SK-N-SH treated with all-trans-retinoic acid at 6 μM for 48 hours (cell line): ENCODE results near the gene ESAM.

Experiments
- ATAC-seq: fragments of 200-7000 bp; cut with Tn5 transposase; 3 replicates; pipeline ENCODE4 v1.9.1; 2020; ENCODE audit warnings: mild to moderate bottlenecking, moderate library complexity
- ARNTL ChIP-seq: fragments of 450-650 bp; formaldehyde crosslinking; IDR thresholded peaks from 2 replicates; pipeline ENCODE4 v1.5.0; 2020; ENCODE audit warnings: low read depth, mild to moderate bottlenecking, moderate library complexity, borderline replicate concordance
- BACH2 ChIP-seq: fragments of 250-450 bp; sonication (Bioruptor Pico); IDR thresholded peaks from 2 replicates; pipeline ENCODE4 v1.9.0; 2021; ENCODE audit warnings: mild to moderate bottlenecking, borderline replicate concordance
- CSDC2 ChIP-seq: fragments of 250-450 bp; sonication (Bioruptor Pico); IDR thresholded peaks from 2 replicates; pipeline ENCODE4 v1.5.0; 2020; ENCODE audit warnings: mild to moderate bottlenecking, moderate library complexity
- GLIS3 ChIP-seq: fragments of 250-450 bp; sonication (Bioruptor Pico); IDR thresholded peaks from 2 replicates; pipeline ENCODE4 v1.5.0; 2020; ENCODE audit warnings: mild to moderate bottlenecking, moderate library complexity
- ISL1 ChIP-seq: fragments of 250-450 bp; sonication (Bioruptor Pico); IDR thresholded peaks from 2 replicates; pipeline ENCODE4 v2.1.2; 2022; ENCODE audit warnings: mild to moderate bottlenecking, moderate library complexity
- OSR1 ChIP-seq: fragments of 250-450 bp; sonication (Bioruptor Pico); IDR thresholded peaks from 2 replicates; pipeline ENCODE4 v1.8.0; 2022; ENCODE audit warnings: moderate library complexity, mild to moderate bottlenecking, inconsistent platforms
- PPARA ChIP-seq: fragments of 250-450 bp; sonication (Bioruptor Pico); IDR thresholded peaks from 2 replicates; pipeline ENCODE4 v1.5.0; 2020; ENCODE audit warnings: mild to moderate bottlenecking, borderline replicate concordance
- RARB ChIP-seq: fragments of 250-450 bp; sonication (Bioruptor Pico); IDR thresholded peaks from 2 replicates; pipeline ENCODE4 v1.8.0; 2021; ENCODE audit warnings: mild to moderate bottlenecking, moderate library complexity
- SNAI2 ChIP-seq: fragments of 250-450 bp; sonication (Bioruptor Pico); IDR thresholded peaks from 2 replicates; pipeline ENCODE4 v1.5.0; 2020; ENCODE audit warnings: mild to moderate bottlenecking, moderate library complexity
- TCF4 ChIP-seq: fragments of 250-450 bp; sonication (Bioruptor Pico); IDR thresholded peaks from 2 replicates; pipeline ENCODE4 v1.8.0; 2021; ENCODE audit warnings: mild to moderate bottlenecking, moderate library complexity, borderline replicate concordance
- TOX ChIP-seq: fragments of 250-450 bp; sonication (Bioruptor Pico); IDR thresholded peaks from 2 replicates; pipeline ENCODE4 v1.8.0; 2021; ENCODE audit warnings: mild to moderate bottlenecking, moderate library complexity, borderline replicate concordance
- ZC3H10 ChIP-seq: fragments of 250-450 bp; sonication (Bioruptor Pico); IDR thresholded peaks from 2 replicates; pipeline ENCODE4 v1.5.1; 2021; ENCODE audit warnings: mild to moderate bottlenecking, moderate library complexity
- ZFP3 ChIP-seq: fragments of 250-450 bp; sonication (Bioruptor Pico); IDR thresholded peaks from 2 replicates; pipeline ENCODE4 v1.5.0; 2020; ENCODE audit warnings: mild to moderate bottlenecking, moderate library complexity
- ZFP30 ChIP-seq: fragments of 450-650 bp; formaldehyde crosslinking; IDR thresholded peaks from 2 replicates; pipeline ENCODE4 v1.5.0; 2022; ENCODE audit warnings: mild to moderate bottlenecking, moderate library complexity
- ZNF70 ChIP-seq: fragments of 450-650 bp; formaldehyde crosslinking; IDR thresholded peaks from 2 replicates; pipeline ENCODE4 v1.5.0; 2020; ENCODE audit warnings: mild to moderate bottlenecking, moderate library complexity
- ZNF8 ChIP-seq: fragments of 450-650 bp; formaldehyde crosslinking; IDR thresholded peaks from 2 replicates; pipeline ENCODE4 v1.5.0; 2020; ENCODE audit warnings: mild to moderate bottlenecking, moderate library complexity
- TF ChIP-seq, protein P1 (sequence below): fragments of 250-450 bp; sonication (Bioruptor Pico); IDR thresholded peaks from 2 replicates; pipeline ENCODE4 v1.5.0; 2020; ENCODE audit warnings: mild to moderate bottlenecking, moderate library complexity
- TF ChIP-seq, protein P2 (sequence below): fragments of 250-450 bp; sonication (Bioruptor Pico); IDR thresholded peaks from 2 replicates; pipeline ENCODE4 v1.8.0; 2021; ENCODE audit warnings: low read depth, mild to moderate bottlenecking, moderate library complexity, borderline replicate concordance
- TF ChIP-seq, protein P3 (sequence below): fragments of 250-450 bp; sonication (Bioruptor Pico); IDR thresholded peaks from 2 replicates; pipeline ENCODE4 v1.5.1; 2021; ENCODE audit warnings: mild to moderate bottlenecking, moderate library complexity
- TF ChIP-seq, protein P4 (sequence below): fragments of 250-450 bp; sonication (Bioruptor Pico); IDR thresholded peaks from 2 replicates; pipeline ENCODE4 v1.5.1; 2020; ENCODE audit warnings: low read depth, mild to moderate bottlenecking, moderate library complexity
- TF ChIP-seq, protein P5 (sequence below): fragments of 250-450 bp; sonication (Bioruptor Pico); IDR thresholded peaks from 2 replicates; pipeline ENCODE4 v1.8.0; 2020; ENCODE audit warnings: mild to moderate bottlenecking, moderate library complexity, borderline replicate concordance

Gene ESAM

DNA sequence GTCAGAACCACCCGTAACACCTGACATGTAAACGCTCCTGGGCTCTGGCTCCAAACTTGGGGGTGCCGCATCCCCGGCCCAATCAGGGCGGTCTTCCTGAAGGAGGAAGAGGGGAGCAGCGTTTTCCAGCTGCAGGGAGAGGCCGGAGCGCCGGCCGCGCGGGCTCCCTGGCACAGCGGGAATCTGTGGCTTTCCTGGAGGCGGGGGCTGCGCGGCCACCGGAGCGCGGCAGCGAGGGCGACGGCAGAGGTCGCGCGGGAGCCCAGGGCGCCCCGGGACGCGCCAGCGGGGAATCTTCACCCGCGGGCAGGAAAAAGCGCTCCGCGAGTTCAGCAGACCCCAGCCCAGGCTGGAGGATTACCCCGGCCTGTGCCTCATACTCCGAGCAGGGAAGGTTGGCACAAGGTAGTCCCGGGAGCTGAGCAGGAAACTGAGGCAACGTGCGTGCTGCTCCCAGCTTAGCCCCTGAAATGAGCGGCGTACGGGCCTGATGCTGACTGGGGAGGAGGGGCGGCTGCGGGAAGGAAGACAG lies 600 bp upstream of the ESAM start (continued):
- TF ChIP-seq, protein P1, sequence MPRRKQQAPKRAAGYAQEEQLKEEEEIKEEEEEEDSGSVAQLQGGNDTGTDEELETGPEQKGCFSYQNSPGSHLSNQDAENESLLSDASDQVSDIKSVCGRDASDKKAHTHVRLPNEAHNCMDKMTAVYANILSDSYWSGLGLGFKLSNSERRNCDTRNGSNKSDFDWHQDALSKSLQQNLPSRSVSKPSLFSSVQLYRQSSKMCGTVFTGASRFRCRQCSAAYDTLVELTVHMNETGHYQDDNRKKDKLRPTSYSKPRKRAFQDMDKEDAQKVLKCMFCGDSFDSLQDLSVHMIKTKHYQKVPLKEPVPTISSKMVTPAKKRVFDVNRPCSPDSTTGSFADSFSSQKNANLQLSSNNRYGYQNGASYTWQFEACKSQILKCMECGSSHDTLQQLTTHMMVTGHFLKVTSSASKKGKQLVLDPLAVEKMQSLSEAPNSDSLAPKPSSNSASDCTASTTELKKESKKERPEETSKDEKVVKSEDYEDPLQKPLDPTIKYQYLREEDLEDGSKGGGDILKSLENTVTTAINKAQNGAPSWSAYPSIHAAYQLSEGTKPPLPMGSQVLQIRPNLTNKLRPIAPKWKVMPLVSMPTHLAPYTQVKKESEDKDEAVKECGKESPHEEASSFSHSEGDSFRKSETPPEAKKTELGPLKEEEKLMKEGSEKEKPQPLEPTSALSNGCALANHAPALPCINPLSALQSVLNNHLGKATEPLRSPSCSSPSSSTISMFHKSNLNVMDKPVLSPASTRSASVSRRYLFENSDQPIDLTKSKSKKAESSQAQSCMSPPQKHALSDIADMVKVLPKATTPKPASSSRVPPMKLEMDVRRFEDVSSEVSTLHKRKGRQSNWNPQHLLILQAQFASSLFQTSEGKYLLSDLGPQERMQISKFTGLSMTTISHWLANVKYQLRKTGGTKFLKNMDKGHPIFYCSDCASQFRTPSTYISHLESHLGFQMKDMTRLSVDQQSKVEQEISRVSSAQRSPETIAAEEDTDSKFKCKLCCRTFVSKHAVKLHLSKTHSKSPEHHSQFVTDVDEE (CRISPR knock-in tag) = no peak
- TF ChIP-seq BACH2 (CRISPR knock-in tag) (no peak), ARNTL (CRISPR knock-in tag) (no peak)

DNA sequence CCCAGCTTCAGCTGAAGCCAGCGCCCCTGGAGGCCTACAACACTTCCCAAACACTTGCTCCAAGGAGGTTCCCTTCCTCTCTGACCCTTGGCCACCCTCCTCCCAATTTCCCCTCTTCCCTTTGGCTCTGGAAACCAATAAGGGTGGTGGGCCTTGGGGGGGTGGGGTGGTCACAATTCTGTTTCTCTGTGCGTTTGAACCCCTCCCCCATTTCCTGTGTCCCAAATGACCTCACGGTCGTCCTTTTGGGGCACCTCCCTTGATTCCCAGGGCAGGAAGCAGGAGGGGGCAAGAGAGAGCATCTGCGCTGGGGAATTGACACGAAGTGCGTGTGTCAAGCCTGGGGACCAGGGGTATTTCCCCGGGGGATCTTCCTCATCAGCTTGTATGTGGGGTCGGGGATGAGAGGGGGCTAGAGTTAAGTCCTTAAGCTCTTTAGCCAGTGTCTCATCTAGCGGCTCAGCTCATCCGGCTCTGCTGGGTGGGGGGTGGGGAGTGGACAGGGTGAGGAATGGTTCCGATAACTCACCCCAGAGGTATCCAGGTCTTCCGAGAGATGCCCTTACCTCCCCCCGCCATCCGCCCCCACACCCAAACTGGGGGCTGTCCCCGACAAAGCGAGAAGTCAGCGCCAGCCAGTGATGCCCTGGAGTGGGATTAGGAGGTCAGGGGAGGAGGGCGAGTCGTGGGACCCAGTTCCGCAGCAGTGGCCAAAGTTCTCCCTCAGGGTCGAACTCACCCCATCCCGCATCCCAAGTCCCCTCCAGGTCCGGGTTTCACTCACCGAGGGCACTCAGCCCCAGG lies 587 bp downstream of the ESAM start:
- no peak for ATAC-seq
- no peak for TF ChIP-seq ISL1 (CRISPR knock-in tag)
- TF ChIP-seq, protein P2, sequence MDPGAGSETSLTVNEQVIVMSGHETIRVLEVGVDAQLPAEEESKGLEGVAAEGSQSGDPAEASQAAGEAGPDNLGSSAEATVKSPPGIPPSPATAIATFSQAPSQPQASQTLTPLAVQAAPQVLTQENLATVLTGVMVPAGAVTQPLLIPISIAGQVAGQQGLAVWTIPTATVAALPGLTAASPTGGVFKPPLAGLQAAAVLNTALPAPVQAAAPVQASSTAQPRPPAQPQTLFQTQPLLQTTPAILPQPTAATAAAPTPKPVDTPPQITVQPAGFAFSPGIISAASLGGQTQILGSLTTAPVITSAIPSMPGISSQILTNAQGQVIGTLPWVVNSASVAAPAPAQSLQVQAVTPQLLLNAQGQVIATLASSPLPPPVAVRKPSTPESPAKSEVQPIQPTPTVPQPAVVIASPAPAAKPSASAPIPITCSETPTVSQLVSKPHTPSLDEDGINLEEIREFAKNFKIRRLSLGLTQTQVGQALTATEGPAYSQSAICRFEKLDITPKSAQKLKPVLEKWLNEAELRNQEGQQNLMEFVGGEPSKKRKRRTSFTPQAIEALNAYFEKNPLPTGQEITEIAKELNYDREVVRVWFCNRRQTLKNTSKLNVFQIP (CRISPR knock-in tag) = no peak
- no peak for TF ChIP-seq GLIS3 (CRISPR knock-in tag)
- TF ChIP-seq, protein P3, sequence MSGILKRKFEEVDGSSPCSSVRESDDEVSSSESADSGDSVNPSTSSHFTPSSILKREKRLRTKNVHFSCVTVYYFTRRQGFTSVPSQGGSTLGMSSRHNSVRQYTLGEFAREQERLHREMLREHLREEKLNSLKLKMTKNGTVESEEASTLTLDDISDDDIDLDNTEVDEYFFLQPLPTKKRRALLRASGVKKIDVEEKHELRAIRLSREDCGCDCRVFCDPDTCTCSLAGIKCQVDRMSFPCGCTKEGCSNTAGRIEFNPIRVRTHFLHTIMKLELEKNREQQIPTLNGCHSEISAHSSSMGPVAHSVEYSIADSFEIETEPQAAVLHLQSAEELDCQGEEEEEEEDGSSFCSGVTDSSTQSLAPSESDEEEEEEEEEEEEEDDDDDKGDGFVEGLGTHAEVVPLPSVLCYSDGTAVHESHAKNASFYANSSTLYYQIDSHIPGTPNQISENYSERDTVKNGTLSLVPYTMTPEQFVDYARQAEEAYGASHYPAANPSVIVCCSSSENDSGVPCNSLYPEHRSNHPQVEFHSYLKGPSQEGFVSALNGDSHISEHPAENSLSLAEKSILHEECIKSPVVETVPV (CRISPR knock-in tag) = no peak
- no peak for TF ChIP-seq ZFP30
- TF ChIP-seq SNAI2 (CRISPR knock-in tag) = no peak
- TF ChIP-seq CSDC2 = no peak
- no peak for TF ChIP-seq OSR1 (CRISPR knock-in tag)
- no peak for TF ChIP-seq BACH2 (CRISPR knock-in tag)
- TF ChIP-seq TCF4 (CRISPR knock-in tag) = no peak
- no peak for TF ChIP-seq RARB
- no peak for TF ChIP-seq ARNTL (CRISPR knock-in tag)
- TF ChIP-seq, protein P4, sequence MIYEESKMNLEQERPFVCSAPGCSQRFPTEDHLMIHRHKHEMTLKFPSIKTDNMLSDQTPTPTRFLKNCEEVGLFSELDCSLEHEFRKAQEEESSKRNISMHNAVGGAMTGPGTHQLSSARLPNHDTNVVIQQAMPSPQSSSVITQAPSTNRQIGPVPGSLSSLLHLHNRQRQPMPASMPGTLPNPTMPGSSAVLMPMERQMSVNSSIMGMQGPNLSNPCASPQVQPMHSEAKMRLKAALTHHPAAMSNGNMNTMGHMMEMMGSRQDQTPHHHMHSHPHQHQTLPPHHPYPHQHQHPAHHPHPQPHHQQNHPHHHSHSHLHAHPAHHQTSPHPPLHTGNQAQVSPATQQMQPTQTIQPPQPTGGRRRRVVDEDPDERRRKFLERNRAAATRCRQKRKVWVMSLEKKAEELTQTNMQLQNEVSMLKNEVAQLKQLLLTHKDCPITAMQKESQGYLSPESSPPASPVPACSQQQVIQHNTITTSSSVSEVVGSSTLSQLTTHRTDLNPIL = no peak
- TF ChIP-seq ZNF8 (CRISPR knock-in tag) = no peak
- TF ChIP-seq TOX (CRISPR knock-in tag) = no peak
- no peak for TF ChIP-seq PPARA
- TF ChIP-seq, protein P5, sequence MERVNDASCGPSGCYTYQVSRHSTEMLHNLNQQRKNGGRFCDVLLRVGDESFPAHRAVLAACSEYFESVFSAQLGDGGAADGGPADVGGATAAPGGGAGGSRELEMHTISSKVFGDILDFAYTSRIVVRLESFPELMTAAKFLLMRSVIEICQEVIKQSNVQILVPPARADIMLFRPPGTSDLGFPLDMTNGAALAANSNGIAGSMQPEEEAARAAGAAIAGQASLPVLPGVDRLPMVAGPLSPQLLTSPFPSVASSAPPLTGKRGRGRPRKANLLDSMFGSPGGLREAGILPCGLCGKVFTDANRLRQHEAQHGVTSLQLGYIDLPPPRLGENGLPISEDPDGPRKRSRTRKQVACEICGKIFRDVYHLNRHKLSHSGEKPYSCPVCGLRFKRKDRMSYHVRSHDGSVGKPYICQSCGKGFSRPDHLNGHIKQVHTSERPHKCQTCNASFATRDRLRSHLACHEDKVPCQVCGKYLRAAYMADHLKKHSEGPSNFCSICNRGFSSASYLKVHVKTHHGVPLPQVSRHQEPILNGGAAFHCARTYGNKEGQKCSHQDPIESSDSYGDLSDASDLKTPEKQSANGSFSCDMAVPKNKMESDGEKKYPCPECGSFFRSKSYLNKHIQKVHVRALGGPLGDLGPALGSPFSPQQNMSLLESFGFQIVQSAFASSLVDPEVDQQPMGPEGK (CRISPR knock-in tag) = no peak
- no peak for TF ChIP-seq ZFP3 (CRISPR knock-in tag)

DNA sequence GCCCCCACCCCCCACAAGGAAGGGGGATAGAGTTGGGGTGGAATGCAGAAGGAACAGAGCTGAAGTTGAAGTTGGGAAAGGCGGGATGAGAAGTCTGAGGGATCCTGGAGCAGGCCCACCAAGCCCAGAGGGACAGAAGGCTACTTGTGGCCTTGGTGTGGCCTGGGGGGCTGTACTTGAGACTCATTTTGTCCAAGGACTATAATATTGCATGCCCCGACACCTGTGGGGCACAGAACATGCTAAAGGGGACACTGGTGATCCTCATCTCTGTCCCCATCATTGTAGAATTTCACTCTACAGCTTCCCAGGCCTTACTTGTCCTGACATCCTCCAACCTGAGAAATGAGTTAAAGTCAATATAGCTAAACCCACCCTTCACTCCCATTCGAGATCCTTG lies 1.3 kb downstream of the ESAM start:
- no peak for ATAC-seq
- TF ChIP-seq ZNF70 (CRISPR knock-in tag) (no peak), RARB (no peak), ZC3H10 (CRISPR knock-in tag) (no peak), BACH2 (CRISPR knock-in tag) (no peak)
